ENCODE results near the gene TMEM236.

DNA sequence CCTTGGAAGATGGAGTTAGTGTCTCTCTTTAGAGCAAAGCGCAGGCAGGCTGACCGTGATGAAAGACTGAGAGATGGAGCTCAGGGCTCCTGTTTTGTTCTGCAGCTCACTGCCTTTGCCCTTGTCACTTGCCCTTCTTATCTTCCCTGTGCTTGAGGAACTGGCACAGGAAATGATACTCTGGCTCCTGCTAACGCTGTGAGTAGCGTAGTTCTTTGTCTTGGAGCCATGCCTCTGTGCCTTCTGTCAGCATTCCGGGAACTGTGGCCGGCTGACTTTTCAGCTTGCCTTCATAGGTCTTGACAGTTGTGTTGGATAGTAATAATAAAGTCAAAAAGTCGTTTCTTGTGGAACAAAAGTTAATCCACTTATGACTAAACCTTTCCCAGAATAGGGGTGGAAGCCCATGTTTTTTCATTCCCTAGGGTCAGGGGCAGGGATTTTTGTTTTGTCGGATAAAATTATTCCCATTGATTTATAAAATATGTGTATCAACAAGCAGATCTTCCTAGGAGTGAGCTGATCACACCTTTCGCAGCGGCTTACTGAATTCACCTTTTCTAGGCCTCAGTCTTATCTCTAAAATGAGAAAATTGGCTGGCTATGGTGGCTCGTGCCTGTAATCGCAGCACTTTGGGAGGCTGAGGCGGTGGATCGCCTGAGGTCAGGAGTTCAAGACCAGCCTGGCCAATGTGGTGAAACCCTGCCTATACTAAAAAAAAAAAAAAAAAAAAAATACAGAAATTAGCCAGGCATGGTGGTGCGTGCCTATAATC lies 16.6 kb upstream of the TMEM236 start:
- no peak for TF ChIP-seq POLR2A (IDR thresholded peaks at IDR 0.05)
- TF ChIP-seq, protein P1, sequence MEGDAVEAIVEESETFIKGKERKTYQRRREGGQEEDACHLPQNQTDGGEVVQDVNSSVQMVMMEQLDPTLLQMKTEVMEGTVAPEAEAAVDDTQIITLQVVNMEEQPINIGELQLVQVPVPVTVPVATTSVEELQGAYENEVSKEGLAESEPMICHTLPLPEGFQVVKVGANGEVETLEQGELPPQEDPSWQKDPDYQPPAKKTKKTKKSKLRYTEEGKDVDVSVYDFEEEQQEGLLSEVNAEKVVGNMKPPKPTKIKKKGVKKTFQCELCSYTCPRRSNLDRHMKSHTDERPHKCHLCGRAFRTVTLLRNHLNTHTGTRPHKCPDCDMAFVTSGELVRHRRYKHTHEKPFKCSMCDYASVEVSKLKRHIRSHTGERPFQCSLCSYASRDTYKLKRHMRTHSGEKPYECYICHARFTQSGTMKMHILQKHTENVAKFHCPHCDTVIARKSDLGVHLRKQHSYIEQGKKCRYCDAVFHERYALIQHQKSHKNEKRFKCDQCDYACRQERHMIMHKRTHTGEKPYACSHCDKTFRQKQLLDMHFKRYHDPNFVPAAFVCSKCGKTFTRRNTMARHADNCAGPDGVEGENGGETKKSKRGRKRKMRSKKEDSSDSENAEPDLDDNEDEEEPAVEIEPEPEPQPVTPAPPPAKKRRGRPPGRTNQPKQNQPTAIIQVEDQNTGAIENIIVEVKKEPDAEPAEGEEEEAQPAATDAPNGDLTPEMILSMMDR (IDR thresholded peaks at IDR 0.05) = no peak

All from lower leg skin (tissue), 3 donors.